Activated naive CD8-positive, alpha-beta T cell treated with anti-CD3 and anti-CD28 coated beads, Interleukin-2, amount 50 U/mL, for 16 hours (primary cell): ENCODE measurements around the gene ANK2.
A peak's percentile ranks its signal among the peaks of the same experiment; 100 is the strongest.

ENCODE experiments used
- DNase-seq: peaks from one replicate; pipeline ENCODE4 v3.0.0-alpha.2; 2020; ENCODE audit warnings: low read depth, low spot score

The ANK2 gene

DNA sequence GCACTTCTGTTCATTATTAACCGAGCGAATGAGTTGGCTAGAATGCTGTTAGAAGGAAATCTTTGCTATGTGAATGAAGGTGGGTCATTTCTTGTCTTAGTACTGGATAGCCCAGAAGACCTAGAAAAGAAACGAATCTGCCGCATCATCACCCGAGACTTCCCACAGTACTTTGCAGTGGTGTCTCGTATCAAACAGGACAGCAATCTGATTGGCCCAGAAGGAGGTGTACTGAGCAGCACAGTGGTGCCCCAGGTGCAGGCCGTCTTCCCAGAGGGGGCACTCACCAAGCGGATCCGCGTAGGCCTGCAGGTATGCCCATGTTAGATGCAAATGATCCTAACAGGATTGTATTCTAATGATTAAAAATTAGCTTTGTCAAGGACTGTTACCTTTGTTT is 286.3 kb downstream of the ANK2 start:
- DNase-seq, result no peak

DNA sequence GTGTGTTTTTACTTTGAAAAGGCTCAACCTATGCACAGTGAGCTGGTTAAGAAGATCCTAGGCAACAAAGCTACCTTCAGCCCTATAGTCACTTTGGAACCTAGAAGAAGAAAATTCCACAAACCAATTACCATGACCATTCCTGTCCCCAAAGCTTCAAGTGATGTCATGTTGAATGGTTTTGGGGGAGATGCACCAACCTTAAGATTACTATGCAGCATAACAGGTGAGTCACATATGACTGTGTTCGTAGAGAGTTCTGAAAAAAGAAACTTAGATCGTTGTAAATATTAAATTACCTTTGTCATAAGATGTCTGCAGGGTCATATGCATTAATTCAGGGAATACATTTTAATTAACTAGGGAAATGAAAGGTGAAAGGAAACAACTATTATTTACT is 287.1 kb downstream of the ANK2 start:
- no peak for DNase-seq

DNA sequence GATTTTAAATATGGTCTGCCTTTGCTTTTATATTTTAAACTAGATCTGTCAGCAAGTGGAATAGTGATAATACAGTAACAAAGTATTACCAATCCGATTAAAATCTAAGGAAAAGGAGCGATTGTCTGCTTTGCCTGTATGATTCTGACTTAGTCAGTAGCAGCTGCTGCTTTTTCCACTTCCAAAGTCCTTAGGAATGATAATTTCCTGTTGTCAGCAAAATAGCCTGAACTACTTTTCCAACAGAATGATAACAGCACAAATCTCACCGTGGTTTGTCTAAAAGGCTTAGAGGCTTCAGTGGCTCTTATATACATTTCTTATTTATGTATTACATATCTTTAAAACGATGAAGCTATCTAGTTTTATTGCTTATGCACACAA is 290.0 kb downstream of the ANK2 start:
- no peak for DNase-seq

DNA sequence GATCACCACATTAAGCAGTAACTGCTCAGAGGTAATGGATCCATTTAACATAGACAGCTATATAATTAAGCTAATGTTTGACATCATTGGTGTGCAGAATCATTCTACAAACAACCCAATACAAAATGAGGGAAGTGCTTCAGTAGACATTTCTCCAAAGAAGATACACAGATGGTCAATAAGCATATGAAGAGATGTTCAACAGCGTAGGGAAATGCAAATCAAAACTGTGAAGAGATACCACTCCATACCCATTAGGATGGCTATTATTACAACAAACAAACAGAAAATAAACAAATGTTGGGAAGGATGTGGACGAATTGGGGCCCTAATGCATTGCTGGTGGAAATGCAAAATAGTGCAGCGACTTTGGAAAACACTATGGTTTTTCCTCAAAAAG is 294.6 kb downstream of the ANK2 start:
- DNase-seq, result no peak

DNA sequence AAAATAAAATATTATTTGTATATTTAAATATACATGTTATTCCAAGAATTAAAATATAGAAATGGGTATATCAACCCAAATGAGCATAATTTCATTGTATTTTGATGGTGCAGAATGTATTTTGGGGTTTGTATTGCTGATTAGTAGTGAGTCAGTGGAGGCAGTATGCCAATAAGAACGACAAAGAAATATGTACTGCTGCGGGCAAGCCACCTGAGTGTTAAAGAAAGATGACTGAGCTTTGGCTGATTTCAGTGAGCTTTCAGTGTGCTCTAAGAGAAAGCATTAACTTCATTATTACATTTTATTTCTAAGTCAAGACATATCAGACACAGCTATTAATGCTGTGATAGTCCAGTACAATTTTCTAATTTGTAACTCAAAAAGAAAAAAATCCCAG is 297.8 kb downstream of the ANK2 start:
- no peak for DNase-seq

DNA sequence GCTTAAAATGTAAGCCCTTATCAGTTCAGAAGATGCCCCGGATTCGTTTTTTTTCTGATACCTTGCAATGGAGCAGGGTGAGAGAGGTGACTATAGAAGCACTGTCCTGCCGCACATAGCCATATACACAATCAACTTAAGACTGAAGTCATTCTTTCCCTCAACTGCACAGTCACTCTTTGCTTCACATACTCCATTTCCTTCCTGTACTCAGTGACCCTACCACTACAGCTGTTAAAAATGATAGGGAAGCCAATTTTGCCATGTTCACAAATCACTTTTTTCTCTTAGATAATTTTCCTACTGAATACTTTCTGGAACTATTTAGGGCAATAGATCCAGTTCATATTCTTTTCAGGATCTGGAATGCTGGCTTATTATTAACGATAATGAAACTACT is 300.0 kb downstream of the ANK2 start:
- DNase-seq, result no peak

DNA sequence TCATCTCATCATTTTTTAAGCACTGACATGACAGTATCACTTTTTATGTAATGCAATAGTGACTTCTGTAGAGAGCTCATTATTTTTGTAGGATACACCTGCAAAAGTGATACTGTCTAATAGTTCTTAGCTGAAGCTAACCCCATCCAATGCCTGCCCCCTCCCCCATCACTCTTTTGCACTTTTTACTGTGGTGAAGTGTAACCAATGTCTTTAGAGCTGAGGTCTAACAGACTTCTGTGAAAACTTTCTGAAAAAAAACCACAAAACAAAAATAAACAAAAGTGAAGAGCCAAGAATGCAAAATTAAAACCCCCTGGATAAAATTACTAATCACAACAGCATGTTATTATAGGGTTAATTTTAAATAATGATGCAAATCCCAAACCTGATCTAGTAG is 301.1 kb downstream of the ANK2 start:
- no peak for DNase-seq

DNA sequence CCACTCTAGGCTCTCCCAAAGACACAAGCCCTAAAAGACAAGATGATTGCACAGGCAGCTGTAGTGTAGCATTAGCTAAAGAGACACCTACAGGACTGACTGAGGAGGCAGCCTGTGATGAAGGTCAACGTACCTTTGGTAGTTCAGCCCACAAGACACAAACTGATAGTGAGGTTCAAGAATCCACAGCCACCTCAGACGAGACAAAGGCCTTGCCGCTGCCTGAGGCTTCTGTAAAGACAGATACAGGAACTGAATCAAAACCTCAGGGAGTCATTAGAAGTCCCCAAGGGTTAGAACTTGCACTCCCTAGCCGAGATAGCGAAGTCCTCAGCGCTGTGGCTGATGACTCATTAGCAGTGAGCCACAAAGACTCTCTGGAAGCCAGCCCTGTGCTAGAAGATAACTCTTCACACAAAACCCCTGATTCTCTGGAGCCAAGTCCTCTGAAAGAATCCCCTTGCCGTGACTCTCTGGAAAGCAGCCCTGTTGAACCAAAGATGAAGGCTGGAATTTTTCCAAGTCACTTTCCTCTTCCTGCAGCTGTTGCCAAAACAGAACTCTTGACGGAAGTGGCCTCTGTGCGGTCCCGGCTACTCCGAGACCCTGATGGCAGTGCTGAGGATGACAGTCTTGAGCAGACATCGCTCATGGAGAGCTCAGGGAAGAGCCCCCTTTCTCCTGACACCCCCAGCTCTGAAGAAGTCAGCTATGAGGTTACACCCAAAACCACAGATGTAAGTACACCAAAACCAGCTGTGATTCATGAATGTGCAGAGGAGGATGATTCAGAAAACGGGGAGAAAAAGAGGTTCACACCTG is 306.3 kb downstream of the ANK2 start:
- peak; percentile 47 for DNase-seq

DNA sequence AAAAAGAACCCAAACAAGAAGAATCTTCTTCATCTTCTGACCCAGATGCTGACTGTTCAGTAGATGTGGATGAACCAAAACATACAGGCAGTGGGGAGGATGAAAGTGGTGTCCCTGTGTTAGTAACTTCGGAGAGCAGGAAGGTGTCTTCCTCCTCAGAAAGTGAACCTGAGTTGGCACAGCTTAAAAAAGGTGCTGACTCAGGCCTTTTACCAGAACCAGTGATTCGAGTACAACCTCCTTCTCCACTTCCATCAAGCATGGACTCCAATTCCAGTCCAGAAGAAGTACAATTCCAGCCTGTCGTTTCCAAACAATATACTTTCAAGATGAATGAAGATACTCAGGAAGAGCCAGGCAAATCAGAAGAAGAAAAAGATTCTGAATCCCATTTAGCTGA is 307.0 kb downstream of the ANK2 start:
- no peak for DNase-seq

DNA sequence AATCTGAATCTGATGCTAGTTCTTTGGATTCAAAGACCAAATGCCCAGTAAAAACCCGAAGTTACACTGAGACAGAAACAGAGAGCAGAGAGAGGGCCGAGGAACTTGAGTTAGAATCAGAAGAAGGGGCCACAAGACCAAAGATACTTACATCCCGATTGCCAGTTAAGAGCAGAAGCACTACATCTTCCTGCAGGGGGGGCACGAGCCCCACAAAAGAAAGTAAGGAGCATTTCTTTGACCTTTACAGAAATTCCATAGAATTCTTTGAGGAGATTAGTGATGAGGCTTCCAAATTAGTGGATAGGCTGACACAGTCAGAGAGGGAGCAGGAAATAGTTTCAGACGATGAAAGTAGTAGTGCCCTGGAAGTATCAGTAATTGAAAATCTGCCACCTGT is 309.3 kb downstream of the ANK2 start:
- no peak for DNase-seq

DNA sequence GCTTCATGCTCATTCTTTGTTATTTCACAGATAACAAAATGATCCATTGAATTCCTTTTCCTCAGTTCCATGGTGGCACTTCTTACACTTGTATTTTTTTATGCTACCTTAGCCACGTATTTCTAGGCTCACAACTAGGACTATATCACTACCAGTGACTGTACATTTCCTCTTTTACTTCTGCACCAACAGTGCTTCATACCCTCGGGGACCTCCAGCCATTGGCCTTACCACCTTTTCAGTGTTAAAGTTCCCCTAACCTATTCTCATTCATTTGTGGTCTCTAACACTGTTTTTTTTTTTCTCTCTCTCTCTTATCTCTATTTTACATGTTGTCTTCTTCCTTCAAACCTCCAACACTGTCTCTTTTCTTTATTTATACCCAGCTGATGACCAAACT is 315.9 kb downstream of the ANK2 start:
- no peak for DNase-seq

DNA sequence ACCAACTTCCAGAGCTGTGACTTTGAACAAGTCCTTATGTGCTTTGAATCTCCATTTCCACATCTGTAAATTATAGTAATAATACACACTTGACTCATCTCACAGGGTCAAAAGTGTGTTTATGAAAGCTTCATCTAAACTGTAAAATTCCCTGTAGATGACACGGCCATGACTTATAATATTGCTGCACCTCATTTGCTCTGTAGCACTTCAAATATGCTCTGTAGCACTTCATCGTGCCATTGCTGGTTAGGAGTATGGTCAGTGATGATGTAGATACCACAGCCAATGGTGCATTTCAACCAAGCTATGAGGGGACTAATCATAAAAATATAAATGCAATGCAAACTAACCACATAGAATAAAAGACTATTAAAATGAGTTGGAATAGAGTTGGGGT is 318.6 kb downstream of the ANK2 start:
- DNase-seq, result no peak

DNA sequence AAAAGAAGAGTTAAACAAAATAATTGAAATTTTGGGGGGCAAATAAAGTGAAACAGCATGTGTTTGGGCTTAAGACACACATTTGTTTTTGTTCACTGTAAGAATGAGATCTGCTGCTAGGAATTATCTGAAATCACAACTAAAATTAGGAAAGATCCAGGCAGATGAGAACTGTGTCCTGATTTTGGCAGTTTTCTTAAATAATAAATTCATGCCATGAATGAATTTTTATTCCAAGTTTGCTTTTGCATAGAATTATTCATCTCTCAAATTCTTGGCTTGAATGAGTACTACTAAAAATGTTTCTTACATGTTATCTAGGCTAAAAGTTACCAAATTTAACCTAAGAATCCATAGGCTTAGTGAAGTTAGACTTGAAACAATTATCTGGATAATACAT is 321.7 kb downstream of the ANK2 start:
- DNase-seq, result no peak

DNA sequence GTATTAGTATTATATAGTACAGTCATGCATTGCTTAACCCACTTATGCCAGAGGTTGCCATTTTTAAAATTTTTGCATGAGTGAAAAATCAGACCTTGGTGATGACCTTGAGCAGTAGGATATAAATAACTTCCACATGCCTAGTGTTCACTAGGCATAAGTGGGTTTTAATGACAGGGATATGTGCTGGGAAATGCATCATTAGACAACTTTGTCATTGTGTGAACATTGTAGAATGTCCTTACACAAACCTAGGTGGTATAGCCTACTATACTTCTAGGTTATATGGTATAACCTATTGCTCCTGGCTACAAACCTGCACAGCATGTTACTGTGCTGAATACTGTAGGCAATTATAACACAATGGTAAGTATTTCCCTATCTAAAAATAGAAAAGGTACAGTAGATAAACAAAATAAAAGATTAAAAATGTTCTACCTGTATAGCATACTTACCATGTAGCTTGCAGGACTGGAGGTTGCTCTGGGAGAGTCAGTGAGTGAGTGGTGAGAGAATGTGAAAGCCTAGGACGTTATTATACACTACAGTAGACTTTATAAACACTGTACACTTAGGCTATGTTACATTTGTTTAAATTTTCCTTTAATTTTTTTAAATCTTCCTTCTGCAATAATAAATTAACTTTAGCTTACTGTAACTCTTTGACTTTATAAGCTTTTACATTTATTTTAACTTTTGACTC is 326.7 kb downstream of the ANK2 start:
- DNase-seq, result no peak

DNA sequence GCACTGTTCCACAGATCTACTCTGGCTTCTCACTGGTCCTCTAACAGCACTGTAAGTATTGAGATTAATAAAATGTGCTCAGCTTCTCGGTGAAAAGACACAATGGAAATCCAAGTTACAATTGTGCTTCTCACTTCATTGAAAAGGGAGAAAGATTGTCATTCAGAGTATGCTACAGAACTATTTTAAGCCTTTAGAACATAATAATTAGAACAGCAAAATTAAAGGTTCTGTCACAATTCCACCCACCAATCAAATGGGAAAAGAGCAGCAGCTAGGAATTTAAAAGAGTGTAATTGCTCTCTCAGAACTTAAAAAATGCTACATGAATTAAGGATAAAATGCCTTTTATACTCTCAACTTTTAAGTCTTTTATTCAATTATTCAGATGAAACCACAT is 329.4 kb downstream of the ANK2 start:
- DNase-seq, result no peak

DNA sequence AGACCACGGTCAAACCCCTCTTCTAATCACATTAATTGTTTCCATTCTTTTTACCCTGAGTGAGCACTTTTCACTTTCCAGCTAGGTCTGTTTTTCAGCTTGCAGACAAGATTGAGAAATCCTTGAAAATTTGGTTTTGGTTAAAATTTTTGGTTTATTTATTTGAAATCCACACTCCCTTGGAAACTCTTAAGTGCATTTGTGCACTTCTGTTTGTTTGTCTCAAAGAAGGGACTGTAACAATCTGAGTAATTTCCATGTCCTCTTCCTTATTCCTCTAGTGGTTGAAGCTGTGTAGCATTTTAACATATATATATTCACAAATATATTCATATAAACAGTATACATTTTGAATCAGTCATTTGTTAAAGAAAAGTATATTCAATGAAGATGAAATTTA is 333.3 kb downstream of the ANK2 start:
- no peak for DNase-seq

DNA sequence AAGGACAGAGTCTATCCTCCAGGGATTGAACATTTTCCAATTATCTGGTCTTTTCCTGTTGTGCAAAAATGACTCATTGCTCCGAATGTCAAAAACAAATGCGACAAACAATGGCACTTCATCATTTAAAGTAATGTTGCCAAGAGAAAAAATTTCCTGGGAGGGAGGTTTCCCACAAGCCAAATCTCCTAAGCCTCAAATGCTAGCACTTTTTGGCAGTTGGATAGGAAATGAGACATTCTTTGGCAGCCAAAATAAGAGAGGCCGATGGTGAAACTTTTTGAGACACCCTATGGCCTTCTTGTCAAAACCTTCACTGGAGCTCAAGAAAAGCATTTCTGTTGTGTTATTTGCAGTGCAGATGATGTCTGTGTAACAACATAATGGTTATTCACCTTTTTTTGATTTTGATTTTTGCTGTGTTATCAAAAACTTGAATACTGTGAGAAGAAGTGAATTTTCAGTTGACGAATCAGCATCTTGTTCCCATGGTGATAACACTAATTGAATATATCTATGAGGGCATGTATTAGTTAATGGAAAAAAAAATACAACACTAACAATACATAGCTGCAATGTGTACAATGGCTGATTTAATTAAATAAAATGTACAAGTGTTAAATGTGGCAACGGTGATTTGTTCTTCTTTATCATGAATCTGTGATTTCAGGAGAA is 333.8 kb downstream of the ANK2 start:
- DNase-seq, result no peak

DNA sequence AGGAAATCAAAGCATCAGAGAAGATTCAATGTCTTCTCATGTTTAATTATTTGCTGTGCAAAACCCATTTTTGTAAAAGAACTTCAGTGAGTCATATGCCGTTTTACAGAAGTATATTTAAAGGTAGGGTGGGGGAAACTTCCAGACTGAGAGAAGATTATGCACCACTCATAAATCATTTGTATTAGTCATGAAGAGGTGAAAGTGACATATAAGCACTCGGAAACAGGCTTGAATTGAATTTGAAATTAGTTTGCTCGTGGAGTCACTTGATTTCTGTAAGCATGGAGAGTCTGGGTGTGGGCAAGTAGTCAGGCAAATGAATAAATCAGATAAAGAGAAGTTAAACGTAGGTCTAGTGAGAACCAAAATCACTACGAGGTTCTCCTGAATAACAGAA is 335.1 kb downstream of the ANK2 start:
- DNase-seq, result no peak

DNA sequence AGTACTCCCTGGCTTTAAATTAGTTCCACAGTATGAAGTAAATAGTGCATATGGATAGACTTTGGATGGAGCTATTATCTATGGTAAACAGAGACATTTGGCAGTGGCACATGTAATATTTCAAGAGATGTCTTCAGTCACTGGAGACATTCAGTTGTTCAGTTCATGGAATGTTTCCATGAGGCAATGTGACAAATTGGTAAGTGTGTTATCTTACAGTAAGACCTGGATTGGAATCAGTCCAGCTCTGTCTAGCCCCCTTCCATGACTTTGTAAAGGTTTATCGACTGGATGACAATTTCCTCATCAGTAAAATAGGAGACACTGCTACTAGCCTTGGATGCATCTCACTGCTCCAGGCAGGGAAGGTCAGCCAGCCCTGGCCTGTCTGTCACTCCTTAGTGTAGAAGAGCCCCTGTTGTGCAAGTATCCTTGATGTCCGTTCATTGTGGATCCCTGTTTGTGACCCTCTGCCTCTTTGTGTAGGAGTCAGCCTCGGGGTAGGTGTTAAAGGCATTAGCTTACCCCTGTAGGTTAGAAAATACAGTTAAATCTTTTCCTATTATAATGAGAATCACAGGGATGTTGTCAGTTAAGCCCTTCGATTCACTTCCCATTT is 335.9 kb downstream of the ANK2 start:
- DNase-seq, result no peak

DNA sequence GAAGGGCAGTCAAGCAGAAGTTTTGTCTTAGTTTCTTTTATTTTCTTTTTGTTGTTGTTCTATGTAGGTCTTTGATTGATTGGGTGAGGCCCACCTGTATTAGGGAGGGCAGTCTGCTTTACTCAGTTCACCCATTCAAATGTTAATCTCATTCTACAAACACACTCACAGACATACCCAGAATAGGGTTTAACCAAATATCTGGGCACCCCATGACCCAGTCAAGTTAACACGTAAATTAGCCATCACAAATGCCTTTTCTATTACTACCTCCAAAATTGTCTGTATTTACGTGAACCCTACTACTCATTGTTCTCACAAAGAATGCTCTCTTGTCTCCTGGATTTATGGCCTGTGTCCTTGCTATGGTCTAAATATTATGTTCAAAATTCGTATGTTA is 339.7 kb downstream of the ANK2 start:
- no peak for DNase-seq

DNA sequence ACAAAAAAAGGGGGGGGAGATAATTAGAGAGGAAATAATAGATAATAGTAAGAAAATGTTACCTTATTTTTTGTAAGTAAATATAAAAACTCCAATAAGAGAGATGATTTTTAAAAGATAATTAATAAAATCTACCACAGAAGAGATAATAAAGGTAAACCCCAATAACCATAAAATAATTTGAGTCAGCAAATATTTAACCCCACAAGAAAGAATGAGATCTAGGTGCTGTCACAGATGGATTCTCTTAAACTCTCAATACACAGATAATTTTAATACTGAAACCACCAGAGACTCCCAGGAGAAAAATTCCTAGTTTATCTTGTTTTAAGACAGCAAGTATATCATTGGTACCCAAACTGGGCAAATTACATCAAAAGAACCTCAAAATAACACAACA is 341.4 kb downstream of the ANK2 start:
- no peak for DNase-seq

DNA sequence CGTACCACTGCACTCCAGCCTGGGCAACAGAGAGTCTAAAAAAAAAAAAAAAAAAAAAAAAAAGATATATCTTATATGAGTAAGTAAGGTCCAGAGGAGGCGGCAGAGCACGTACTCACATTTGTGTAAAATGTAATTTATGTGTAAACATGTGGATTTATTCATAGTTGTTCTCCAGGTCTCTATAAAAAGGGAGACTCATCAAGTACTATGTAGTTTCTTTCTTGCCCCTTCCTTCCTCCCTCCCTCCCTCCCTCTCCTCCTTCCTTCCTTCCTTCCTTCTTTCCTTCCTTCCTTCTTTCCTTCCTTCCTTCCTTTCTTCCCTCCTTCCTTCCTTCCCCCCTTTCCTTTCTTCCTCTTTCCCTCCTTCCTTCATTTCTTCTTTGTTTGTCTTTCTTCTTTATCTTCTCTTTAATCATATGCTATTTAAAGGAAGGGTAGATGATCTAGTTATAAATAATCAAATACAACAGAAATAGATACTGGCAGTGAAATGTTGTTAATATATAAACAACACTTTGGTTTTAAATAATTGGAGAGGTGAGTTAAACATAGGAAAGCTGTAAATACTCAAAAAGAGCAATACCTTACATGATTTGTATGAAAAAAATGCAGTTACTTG is 344.8 kb downstream of the ANK2 start:
- DNase-seq, result no peak
